ENCODE results near the gene GPC5.

GPC5 gene

GRCh38 chr13:91491980-91492379 is 93.6 kb downstream of the GPC5 start:
- DNase-seq (ENCODE audit: low read depth), result no peak

GRCh38 chr13:91493442-91493841 is 95.0 kb downstream of the GPC5 start:
- TF ChIP-seq CTCF (conservative IDR thresholded peaks at IDR 0.05; ENCODE audit: low read depth, low read length), result no peak
- no peak for DNase-seq (ENCODE audit: low read depth)
- no peak overlapping the region for H3K4me3 ChIP-seq (ENCODE audit: low read depth, low read length)

More at GRCh38 chr13:91491980-91492379, 93.6 kb downstream of the GPC5 start:
- no peak for TF ChIP-seq CTCF (conservative IDR thresholded peaks at IDR 0.05; ENCODE audit: low read depth, low read length)
- no peak overlapping the region for H3K4me3 ChIP-seq (ENCODE audit: low read depth, low read length)

- no peak overlapping the region for H3K4me3 ChIP-seq (ENCODE audit: low read depth, low read length)
- TF ChIP-seq CTCF (conservative IDR thresholded peaks at IDR 0.05; ENCODE audit: low read depth, low read length), result no peak
- DNase-seq (ENCODE audit: low read depth), result no peak
These were observed 99.9 kb downstream of the GPC5 start for GRCh38 chr13:91498298-91498697.

GRCh38 chr13:91504216-91504615 is 105.8 kb downstream of the GPC5 start:
- no peak for TF ChIP-seq CTCF (conservative IDR thresholded peaks at IDR 0.05; ENCODE audit: low read depth, low read length)
- H3K4me3 ChIP-seq (ENCODE audit: low read depth, low read length), result no peak overlapping the region
- no peak for DNase-seq (ENCODE audit: low read depth)

- TF ChIP-seq CTCF (conservative IDR thresholded peaks at IDR 0.05; ENCODE audit: low read depth, low read length), result no peak
- DNase-seq (ENCODE audit: low read depth), result no peak
- no peak overlapping the region for H3K4me3 ChIP-seq (ENCODE audit: low read depth, low read length)
These were observed 108.3 kb downstream of the GPC5 start for GRCh38 chr13:91506759-91507158.

- no peak for TF ChIP-seq CTCF (conservative IDR thresholded peaks at IDR 0.05; ENCODE audit: low read depth, low read length)
- no peak overlapping the region for H3K4me3 ChIP-seq (ENCODE audit: low read depth, low read length)
- no peak for DNase-seq (ENCODE audit: low read depth)
These were observed 111.6 kb downstream of the GPC5 start for GRCh38 chr13:91510058-91510457.

- H3K4me3 ChIP-seq (ENCODE audit: low read depth, low read length), result no peak overlapping the region
- TF ChIP-seq CTCF (conservative IDR thresholded peaks at IDR 0.05; ENCODE audit: low read depth, low read length), result no peak
- no peak for DNase-seq (ENCODE audit: low read depth)
These were observed 115.4 kb downstream of the GPC5 start for GRCh38 chr13:91513790-91514189.

Measured in choroid plexus epithelial cell (primary cell).